ENCODE results near the gene NRXN3.
A peak's percentile ranks its signal among the peaks of the same experiment; 100 is the strongest.

NRXN3 gene

DNA sequence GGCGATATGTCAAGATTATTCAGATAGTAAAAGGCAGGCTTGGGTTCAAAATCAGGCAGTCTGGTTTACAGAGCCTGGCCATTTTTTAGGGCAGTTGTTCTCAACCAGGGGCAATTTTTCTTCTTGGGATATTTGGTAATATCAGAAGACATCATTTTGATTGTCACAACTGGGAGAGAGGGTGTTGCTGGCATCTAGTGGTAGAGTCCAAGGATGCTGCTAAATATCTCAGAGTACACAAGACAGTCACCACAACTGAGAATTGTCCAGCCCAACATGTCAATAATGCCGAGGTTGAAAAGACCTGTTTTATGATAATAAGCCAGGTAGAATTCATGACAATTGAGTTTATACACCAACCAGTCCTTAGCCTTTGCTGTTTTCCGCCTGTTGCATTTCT, 733.9 kb downstream of the NRXN3 start:
- DNase-seq (ENCODE audit: low read depth in 2 of 2): no peak

- no peak for DNase-seq (ENCODE audit: low read depth in 2 of 2)
These were observed 747.3 kb downstream of the NRXN3 start for GRCh38 chr14:78917462-78917861.

DNA sequence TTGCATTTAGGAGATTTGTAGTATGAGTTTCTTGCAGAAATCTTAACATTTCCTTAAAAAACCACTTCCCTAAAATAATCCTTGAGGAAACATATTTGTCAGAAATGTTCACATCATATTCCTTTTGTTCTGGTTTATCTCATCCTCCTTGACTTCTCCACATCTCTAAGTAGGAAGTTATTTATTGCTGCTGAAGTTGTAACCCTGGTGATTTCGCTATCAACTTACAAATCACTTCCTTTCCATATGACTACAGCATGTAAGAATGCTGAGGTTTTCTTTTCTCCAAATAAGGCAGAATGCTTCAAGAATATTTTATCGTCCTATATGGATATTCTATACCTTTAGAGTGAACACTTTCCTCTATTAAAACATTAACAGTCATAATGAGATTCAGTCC, 751.7 kb downstream of the NRXN3 start:
- DNase-seq (ENCODE audit: low read depth in 2 of 2): no peak

DNA sequence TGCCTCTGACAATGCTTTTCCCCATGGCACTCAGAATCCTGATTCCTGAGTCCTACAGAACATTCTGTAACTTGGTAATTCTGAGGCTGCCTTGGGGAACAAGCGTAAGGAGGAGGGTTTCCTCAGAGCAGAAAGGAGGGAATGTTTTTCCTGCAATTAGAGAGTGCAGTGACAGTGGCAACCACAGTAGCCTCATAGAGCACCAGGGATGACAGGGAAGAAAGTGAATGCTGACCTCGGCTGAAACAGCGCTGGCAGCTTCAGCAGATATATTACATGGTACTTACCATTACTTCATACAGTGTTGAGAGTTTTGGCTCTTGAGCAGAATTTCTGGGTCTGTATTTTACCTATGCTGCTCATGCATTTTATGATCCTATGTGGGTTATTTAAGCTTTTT, 757.1 kb downstream of the NRXN3 start:
- no peak for DNase-seq (ENCODE audit: low read depth in 2 of 2)

GRCh38 chr14:78933166-78933565, 763.0 kb downstream of the NRXN3 start:
- DNase-seq (ENCODE audit: low read depth in 2 of 2): no peak

DNA sequence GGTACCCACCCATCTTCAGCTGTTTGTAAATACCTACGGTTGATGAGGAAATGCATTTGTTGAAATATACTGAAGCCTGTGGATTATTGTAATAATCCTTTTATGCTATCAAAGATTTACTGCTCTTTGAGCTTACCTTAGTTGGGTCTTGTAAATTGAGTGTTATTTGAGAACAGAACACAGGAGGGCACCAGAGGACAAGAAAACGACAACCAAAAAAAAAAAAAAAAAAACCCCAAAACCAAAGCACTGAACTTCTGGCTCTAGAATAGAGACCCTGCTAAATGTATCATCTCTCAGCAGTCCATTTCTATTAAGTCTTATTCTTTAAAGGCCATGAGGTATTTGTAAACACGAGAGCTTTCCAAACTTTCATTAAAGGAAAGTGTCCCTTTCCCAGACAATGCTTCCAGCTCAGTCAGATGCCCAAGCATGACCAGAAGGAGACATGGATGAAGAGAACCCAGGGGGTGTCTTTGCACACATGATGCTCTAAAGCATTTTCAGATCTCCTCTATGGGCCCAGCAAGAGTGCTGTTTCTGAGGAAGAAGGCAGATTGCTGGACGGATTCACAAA, 763.9 kb downstream of the NRXN3 start:
- no peak for DNase-seq (ENCODE audit: low read depth in 2 of 2)

DNA sequence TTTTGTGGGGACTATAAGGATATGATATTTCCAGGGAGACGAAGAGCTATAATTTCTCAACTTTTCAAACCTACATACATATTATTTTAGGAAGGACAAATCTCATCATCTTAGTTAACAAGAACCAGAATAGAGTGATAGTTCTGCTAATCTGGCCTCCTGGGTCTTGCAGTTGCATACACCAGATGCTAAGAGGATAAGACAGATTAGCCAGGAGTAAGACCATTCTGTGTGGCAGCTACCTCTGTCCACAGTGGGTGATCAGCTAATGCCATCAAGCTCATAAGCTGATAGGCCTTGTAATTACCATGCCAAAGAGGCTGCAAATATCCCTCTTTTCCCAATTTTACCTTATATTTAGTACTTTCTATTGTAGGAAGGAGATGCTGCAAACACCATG, 776.8 kb downstream of the NRXN3 start:
- no peak for DNase-seq (ENCODE audit: low read depth in 2 of 2)

DNA sequence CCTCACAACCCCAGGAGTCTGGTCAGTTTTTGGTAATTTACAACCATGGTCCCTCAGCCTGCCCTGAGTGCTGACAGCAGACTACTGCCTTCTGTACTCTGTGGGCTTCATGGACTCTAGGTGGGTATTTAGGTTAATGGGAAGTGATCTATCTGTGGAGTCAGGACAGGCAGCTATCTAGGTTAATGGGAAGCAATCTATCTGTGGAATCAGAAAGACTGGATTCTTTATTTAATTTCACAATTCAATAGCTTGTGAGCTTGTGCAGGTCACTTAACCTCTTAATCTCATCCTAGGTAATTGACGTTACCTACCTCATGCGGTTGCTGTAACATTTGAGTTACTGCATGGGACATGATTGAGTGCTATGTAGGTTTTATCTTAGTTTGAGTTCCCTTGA, 777.5 kb downstream of the NRXN3 start:
- no peak for DNase-seq (ENCODE audit: low read depth in 2 of 2)

DNA sequence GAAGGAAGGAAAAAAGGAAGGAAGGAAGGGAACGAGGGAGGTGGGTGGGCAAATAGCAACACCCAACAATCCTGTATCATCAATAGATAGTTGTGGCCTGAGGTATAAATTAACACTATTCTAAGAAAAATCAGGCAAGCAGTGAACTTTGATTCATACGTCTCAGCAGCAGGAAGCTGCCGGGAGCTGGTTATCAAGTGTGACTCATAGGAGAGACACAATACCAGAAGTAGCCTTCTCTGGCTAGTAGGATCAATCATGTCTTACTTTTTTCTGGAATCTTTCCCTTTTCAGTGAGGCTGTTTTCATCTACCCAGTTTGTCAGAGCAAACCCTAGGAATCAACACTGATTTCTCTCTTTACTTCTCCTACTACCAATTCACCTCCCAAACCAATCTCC, 780.5 kb downstream of the NRXN3 start:
- no peak for DNase-seq (ENCODE audit: low read depth in 2 of 2)

DNA sequence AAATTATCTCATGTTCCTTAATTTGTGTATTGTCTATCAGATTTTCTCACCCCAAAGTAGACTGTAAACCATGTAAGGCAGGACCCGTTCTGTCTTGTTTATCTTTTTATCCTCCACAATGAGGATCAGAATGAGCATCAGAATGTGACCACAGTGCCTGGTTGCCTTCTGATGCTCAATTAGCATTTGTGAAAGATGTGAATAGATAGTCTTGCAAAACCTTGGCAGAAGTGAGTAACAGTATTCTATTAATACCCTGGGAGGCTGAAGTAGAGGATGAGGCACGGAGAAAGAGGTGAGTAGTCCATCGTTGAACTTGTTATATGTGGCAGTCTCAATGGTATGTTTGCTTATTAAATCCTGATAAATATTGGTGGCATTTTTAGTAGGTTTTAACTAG, 781.4 kb downstream of the NRXN3 start:
- no peak for DNase-seq (ENCODE audit: low read depth in 2 of 2)

- peak; percentile 0 to 11 for DNase-seq (ENCODE audit: low read depth in 2 of 2)
These were observed 789.6 kb downstream of the NRXN3 start for GRCh38 chr14:78959674-78960264.

DNA sequence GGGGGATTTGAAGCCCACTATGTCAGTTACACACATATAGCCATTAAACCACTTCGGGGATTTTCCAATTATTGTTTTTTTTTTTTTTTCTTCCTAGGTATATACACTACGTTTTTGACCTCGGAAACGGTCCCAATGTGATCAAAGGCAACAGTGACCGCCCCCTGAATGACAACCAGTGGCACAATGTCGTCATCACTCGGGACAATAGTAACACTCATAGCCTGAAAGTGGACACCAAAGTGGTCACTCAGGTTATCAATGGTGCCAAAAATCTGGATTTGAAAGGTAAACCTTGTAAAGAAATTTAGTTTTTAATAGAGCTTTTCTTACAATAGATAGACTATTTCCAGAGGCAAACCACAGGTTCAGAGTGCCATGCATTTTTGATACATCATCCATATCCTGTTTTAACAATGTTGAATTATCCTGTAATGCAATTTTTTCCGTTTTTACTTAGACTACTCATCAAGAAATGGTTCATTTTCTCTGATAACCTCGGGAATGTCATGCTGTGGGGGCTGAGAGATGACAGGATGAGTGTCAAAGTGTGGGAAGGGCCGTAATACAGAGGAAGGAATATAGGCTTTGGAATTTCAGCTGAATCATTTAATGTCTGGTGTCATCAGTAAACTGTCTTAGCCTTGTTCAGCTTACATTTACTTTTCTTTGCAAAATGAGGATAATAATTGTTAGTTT, 797.1 kb downstream of the NRXN3 start:
- no peak for DNase-seq (ENCODE audit: low read depth in 2 of 2)

- no peak for DNase-seq (ENCODE audit: low read depth in 2 of 2)
These were observed 798.1 kb downstream of the NRXN3 start for GRCh38 chr14:78968265-78968664.

- DNase-seq (ENCODE audit: low read depth in 2 of 2): no peak
These were observed 800.5 kb downstream of the NRXN3 start for GRCh38 chr14:78970677-78971076.

DNA sequence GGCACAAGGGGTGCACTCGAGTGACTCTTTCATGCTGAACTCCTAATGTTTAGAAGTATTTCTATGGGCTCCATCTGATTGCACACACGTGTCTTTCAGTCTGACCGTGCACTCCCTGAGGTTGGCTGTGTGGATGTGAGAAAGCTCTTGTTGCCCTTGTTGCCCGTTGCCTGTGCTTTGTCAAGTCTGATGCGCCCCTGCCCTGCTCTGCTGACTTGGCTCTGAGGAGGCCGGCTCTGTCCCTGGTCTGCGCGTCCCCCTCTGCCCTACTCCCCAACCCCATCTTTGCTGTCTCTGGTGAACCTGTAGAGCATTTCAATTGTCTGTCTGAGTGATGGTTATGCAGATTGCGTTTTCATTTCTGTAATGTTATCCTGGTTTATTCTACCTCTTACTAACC, 802.3 kb downstream of the NRXN3 start:
- DNase-seq (ENCODE audit: low read depth in 2 of 2): no peak

- no peak for DNase-seq (ENCODE audit: low read depth in 2 of 2)
These were observed 804.5 kb downstream of the NRXN3 start for GRCh38 chr14:78974691-78975090.

DNA sequence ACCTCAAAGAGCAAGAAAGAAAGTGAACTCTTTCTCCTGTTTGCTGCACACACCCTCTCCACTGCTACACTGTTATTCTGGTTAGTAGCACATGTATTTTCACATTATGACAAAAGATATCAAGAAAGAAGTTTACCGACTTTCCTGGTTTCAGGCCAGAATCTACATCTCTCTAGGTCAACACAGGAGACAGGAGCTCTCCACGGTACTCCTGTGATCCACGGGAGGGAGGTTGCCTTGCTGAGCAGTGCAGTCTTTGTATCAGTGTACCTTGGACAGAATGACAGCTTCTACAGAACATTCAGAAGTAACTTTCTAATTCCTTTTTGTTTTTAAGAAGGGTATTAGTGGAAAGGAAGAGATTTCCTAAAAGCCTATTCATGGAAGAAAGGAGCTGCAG, 805.6 kb downstream of the NRXN3 start:
- DNase-seq (ENCODE audit: low read depth in 2 of 2): no peak

DNA sequence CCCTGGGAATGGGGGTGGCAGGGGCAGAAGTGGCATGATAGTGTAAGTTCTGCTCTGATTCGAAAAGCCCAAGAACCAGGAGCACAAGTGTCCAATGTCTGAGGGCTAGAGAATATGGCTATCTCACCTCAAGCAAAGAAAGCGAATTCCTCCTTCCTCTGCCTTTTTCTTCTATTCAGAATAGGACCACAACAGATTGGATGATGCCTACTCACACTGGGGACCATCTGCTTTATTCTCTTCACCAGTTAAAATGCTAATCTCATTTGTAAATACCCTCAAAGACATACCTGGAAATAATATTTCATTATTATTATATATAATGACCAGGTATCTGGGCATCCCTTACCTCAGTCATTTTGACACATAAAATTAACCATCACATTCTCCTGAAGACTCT, 808.7 kb downstream of the NRXN3 start:
- no peak for DNase-seq (ENCODE audit: low read depth in 2 of 2)

DNA sequence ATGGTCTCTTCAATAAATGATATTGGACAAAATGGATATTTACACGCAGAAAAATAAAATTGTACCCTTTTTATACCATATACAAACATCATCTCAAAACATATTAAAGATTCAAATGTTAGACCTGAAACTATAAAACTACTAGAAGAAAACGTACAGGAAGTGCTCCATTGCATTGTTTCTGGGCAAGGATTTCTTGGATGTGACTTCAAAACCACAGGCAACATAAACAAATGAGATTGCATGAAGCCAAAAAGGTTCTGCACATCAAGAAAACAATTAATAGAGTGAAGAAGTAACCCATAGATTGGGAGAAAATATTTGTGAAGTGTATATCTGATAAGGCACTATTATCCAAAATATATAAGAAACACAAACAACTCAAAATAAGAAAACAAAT, 812.4 kb downstream of the NRXN3 start:
- no peak for DNase-seq (ENCODE audit: low read depth in 2 of 2)

DNA sequence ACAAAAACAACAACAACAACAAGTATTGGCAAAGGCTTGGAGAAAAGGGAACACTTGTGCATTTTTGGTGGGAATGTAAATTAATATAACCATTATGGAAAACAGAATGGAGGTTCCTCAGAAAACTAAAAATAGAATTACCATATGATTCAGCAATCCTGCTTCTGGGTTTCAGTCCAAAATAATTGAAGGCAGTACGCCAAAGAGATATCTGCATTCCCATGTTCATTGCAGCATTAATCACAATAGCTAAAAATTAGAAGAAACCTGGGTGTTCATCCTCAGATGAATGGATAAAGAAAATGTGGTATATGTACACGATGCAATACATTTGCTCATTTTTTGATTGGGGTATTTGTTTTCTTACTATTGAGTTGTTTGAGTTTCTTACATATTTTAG, 813.0 kb downstream of the NRXN3 start:
- DNase-seq (ENCODE audit: low read depth in 2 of 2): no peak

DNA sequence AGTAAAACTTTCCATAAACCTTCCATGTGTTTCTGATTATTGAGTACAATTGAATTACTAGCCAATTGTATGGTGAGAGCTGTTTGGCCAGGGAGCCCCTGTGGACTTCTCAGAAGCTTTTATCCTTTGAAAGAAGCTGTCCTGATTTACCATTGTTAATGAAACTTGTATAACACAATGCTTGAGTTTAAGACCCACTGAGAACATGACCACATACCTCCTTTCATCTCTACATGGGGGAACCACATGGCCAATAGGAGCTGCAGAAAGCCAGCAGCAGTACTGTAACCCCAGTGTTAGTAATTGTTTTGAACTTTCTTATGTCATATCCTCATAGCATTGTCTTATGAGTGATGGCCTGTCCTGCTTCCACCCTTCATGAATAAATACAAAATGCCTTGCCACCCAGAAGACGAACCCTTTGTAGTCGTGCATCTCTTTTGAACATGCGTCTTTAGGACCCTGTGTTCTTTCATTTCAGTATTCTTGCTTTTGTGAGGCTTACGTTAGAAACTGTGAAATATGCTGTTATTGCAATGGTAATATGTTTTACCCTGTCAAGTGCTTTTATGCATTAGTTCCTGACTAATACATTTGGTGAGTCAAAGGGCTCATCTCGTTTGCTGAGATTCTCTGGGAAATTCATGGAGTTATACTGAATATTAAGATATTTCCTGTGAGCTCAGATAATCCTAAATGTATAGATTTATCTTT, 815.7 kb downstream of the NRXN3 start:
- DNase-seq (ENCODE audit: low read depth in 2 of 2): no peak

- no peak for DNase-seq (ENCODE audit: low read depth in 2 of 2)
These were observed 816.8 kb downstream of the NRXN3 start for GRCh38 chr14:78986989-78987388.

GRCh38 chr14:78989221-78989620, 819.0 kb downstream of the NRXN3 start:
- DNase-seq (ENCODE audit: low read depth in 2 of 2): no peak

Measured in stimulated activated CD4-positive, alpha-beta T cell treated with anti-CD3 and anti-CD28 coated beads, Interleukin-1b, Interleukin-23, amount 100 ng/mL, for 1 hour (primary cell).